OCI-LY7 (cell line): ENCODE data around the gene SUSD5. TPM values are rescaled to one million over a fixed set of nuclear protein-coding genes. Genes with fewer than 3 reads are reported as not detected.

Experiments
- BruUV-seq: library from RNA; stranded (reverse); fragments of 400-500 nt; replicated peaks from 2 replicates; lab custom pipeline; 2021; lab: Mats Ljungman, UMichigan
- CTCF ChIA-PET: fragments of 300-600 bp; sonication (Branson Sonifier 250); formaldehyde crosslinking; loops from one replicate; lab custom pipeline; 2022; ENCODE audit warnings: antibody characterized with exemption; ENCODE audit not compliant: unreplicated experiment; lab: Charles Lee
- POLR2A ChIA-PET: fragments of 300-600 bp; sonication (Branson Sonifier 250); formaldehyde crosslinking; loops from one replicate; lab custom pipeline; 2022; ENCODE audit warnings: antibody characterized with exemption; lab: Charles Lee
- DNase-seq: peaks from one replicate; pipeline ENCODE4 v3.0.0-alpha.2; 2015; ENCODE audit warnings: low spot score
- H2AFZ ChIP-seq: fragments of 200-600 bp; sonication (generic), shearing (Covaris generic); 2 replicates; pipeline ENCODE4 v1.6.1; 2014; ENCODE audit warnings: mild to moderate bottlenecking, antibody characterized with exemption, low read length, moderate library complexity
- H3K27ac ChIP-seq: fragments of 200-600 bp; sonication (generic); 2 replicates; pipeline ENCODE4 v1.5.1; 2014; ENCODE audit warnings: mixed run types, low read depth, mild to moderate bottlenecking, moderate library complexity, low read length, inconsistent platforms; ENCODE audit not compliant: poor library complexity, severe bottlenecking
- H3K36me3 ChIP-seq: fragments of 200-600 bp; sonication (generic); 2 replicates; pipeline ENCODE4 v1.6.1; 2014; ENCODE audit warnings: mild to moderate bottlenecking, antibody characterized with exemption, low read length, moderate library complexity, mixed read lengths; ENCODE audit not compliant: insufficient read depth
- H3K4me1 ChIP-seq: fragments of 200-600 bp; sonication (generic); 2 replicates; pipeline ENCODE4 v1.5.1; 2014; ENCODE audit warnings: mild to moderate bottlenecking, low read length; ENCODE audit not compliant: insufficient read depth, poor library complexity, severe bottlenecking
- H3K4me2 ChIP-seq: fragments of 200-600 bp; sonication (generic); 2 replicates; pipeline ENCODE4 v1.6.1; 2014; ENCODE audit warnings: mild to moderate bottlenecking, low read length
- H3K4me3 ChIP-seq: fragments of 200-600 bp; sonication (generic); 2 replicates; pipeline ENCODE4 v1.5.1; 2014; ENCODE audit warnings: mild to moderate bottlenecking, low read depth, low read length; ENCODE audit not compliant: poor library complexity, severe bottlenecking
- H3K79me2 ChIP-seq: fragments of 200-600 bp; sonication (generic); 2 replicates; pipeline ENCODE4 v1.6.1; 2016; ENCODE audit warnings: low read depth, mild to moderate bottlenecking, low read length, moderate library complexity, mixed read lengths; ENCODE audit not compliant: insufficient read depth
- H3K9me2 ChIP-seq: fragments of 200-600 bp; sonication (generic); 2 replicates; pipeline ENCODE4 v1.6.1; 2016; ENCODE audit warnings: mild to moderate bottlenecking, low read length, mixed read lengths; ENCODE audit not compliant: insufficient read depth
- H3K9me3 ChIP-seq: fragments of 200-600 bp; sonication (generic); 2 replicates; pipeline ENCODE4 v1.6.1; 2014; ENCODE audit warnings: mild to moderate bottlenecking, mixed run types, low read length, mixed read lengths
- H4K20me1 ChIP-seq: fragments of 200-600 bp; sonication (generic); 2 replicates; pipeline ENCODE4 v1.6.1; 2014; ENCODE audit warnings: mild to moderate bottlenecking, antibody characterized with exemption, low read length, moderate library complexity, mixed read lengths; ENCODE audit not compliant: insufficient read depth
- EZH2phosphoT487 ChIP-seq: fragments of 200-600 bp; sonication (generic); IDR thresholded peaks from 2 replicates; pipeline ENCODE4 v1.6.1; 2018; ENCODE audit warnings: low read depth, borderline replicate concordance, mild to moderate bottlenecking, mixed run types, antibody characterized with exemption, low read length, moderate library complexity, mixed read lengths
- intact Hi-C: fragments of 100-400 bp; cut with micrococcal nuclease; formaldehyde crosslinking; loops from one replicate; pipeline ENCODE4 v1.10.0; 2022; ENCODE audit not compliant: unreplicated experiment
- total RNA-seq, 2 experiments: library from RNA; depleted of rRNA in 1 of 2; stranded (reverse); fragments of >200 nt in 1 of 2; shearing (Covaris generic) in 1 of 2; gene quantifications; 2 replicates each; pipeline ENCODE4 v1.2.3, GENCODE V29; 2014 to 2022
- TF ChIP-seq, protein P1 (sequence below): fragments of 200-600 bp; sonication (generic); conservative IDR thresholded peaks from 2 replicates; pipeline ENCODE4 v1.5.1; 2014; ENCODE audit warnings: mild to moderate bottlenecking, antibody characterized with exemption, low read length, moderate library complexity, mixed read lengths

The SUSD5 gene
- total RNA-seq, 2 experiments from 2014 or later = not detected

DNA sequence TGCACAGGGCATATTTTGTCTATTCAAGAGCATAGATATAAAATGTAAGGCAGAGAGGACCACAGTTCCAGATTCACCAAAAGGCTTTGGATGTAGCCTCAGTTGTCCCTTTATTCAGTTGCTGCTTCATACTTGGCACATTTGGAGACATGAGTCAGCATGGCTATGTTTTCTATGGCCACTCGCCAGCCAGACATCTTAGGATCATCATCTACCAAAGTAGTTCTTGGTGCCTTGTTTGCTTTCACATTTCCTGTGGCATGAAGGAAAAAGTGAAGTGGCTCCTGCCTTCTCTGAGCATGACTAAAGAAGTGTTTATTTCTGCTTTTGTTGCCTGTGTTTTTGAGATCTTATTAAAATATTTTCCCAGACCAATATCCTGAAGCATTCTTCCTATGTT, 7.2 kb downstream of the SUSD5 start:
- no TSS peak for BruUV-seq
- TF ChIP-seq, protein P1, sequence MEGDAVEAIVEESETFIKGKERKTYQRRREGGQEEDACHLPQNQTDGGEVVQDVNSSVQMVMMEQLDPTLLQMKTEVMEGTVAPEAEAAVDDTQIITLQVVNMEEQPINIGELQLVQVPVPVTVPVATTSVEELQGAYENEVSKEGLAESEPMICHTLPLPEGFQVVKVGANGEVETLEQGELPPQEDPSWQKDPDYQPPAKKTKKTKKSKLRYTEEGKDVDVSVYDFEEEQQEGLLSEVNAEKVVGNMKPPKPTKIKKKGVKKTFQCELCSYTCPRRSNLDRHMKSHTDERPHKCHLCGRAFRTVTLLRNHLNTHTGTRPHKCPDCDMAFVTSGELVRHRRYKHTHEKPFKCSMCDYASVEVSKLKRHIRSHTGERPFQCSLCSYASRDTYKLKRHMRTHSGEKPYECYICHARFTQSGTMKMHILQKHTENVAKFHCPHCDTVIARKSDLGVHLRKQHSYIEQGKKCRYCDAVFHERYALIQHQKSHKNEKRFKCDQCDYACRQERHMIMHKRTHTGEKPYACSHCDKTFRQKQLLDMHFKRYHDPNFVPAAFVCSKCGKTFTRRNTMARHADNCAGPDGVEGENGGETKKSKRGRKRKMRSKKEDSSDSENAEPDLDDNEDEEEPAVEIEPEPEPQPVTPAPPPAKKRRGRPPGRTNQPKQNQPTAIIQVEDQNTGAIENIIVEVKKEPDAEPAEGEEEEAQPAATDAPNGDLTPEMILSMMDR = no peak
- no peak for TF ChIP-seq EZH2phosphoT487
- H3K27ac ChIP-seq = no peak overlapping the region
- H3K36me3 ChIP-seq = no peaks in the 10 kb centered on the region
- no peaks in the 10 kb centered on the region for H3K4me1 ChIP-seq
- no peak overlapping the region for H3K4me3 ChIP-seq
- H3K79me2 ChIP-seq = no peaks in the 10 kb centered on the region
- H3K9me3 ChIP-seq = 0 out of 2 replicates have a peak, but pooled peaks cover 3% of the 10 kb centered on the region
- H2AFZ ChIP-seq = no peak overlapping the region
- ChIA-PET POLR2A (no interaction called here), CTCF (no interaction called here)
- H3K9me2 ChIP-seq = no peaks in the 10 kb centered on the region
- no peaks in the 10 kb centered on the region for H4K20me1 ChIP-seq
- no peak overlapping the region for H3K4me2 ChIP-seq
- DNase-seq = no peak
- intact Hi-C loops = no loop called here

GRCh38 chr3:33209357-33209756, 9.3 kb downstream of the SUSD5 start:
- H2AFZ ChIP-seq = no peak overlapping the region
- no peak overlapping the region for H3K27ac ChIP-seq
- no peak overlapping the region for H3K4me2 ChIP-seq
- no peak overlapping the region for H3K4me3 ChIP-seq
- ChIA-PET CTCF (no interaction called here), POLR2A (interaction anchor here (0.6 kb wide), 1 partner anchor 186 kb away, joined by 4 read pairs; no protein-coding TSS in a partner anchor)
- no peak for DNase-seq
- H3K79me2 ChIP-seq = no peaks in the 10 kb centered on the region
- H3K4me1 ChIP-seq = no peaks in the 10 kb centered on the region
- H4K20me1 ChIP-seq = no peaks in the 10 kb centered on the region
- no peaks in the 10 kb centered on the region for H3K9me2 ChIP-seq
- no TSS peak for BruUV-seq
- no peak for TF ChIP-seq EZH2phosphoT487
- TF ChIP-seq, protein P1 = no peak
- intact Hi-C loops = no loop called here
- H3K36me3 ChIP-seq = no peaks in the 10 kb centered on the region
- H3K9me3 ChIP-seq = 0 out of 2 replicates have a peak, but pooled peaks cover 3% of the 10 kb centered on the region

- Histone ChIP-seq H3K4me1 (no peaks in the 10 kb centered on the region), H3K4me3 (no peak overlapping the region), H3K9me3 (no peaks in the 10 kb centered on the region), H3K4me2 (no peak overlapping the region), H4K20me1 (no peaks in the 10 kb centered on the region), H3K79me2 (no peaks in the 10 kb centered on the region), H3K36me3 (no peaks in the 10 kb centered on the region), H3K9me2 (no peaks in the 10 kb centered on the region), H2AFZ (no peak overlapping the region), H3K27ac (no peak overlapping the region)
- no TSS peak for BruUV-seq
- CTCF ChIA-PET = no interaction called here
- POLR2A ChIA-PET = no interaction called here
- no peak for DNase-seq
- no peak for TF ChIP-seq EZH2phosphoT487
- TF ChIP-seq, protein P1 = no peak
- intact Hi-C loops = no loop called here
Measured at GRCh38 chr3:33202711-33203457, 15.7 kb downstream of the SUSD5 start.
